Measurements from ENCODE around the gene MYH9.
A peak's percentile ranks its signal among the peaks of the same experiment; 100 is the strongest.
"Not testable (repeated sequence)": the region's sequence is repeated elsewhere in the genome, so short reads cannot be mapped to it uniquely, and the experiment has no call there.

The MYH9 gene

GRCh38 chr22:36282328-36282831, 105.4 kb downstream of the MYH9 start:
- Histone ChIP-seq H3K4me1 (ENCODE audit: control insufficient read depth in 5 of 5, insufficient read depth in 5 of 5, low read length in 5 of 5) (peaks cover 4 to 38% (median 30%) of the 10 kb centered on the region in 5 donors), H3K27me3 (ENCODE audit: control insufficient read depth in 5 of 5, insufficient read depth in 4 of 5, low read length in 5 of 5) (no peaks in the 10 kb centered on the region), H3K9ac (ENCODE audit: low read length in 5 of 5) (no peak overlapping the region), H3K27ac (ENCODE audit: low read depth, low read length) (peak overlapping the region; percentile 41), H3K36me3 (ENCODE audit: control insufficient read depth in 5 of 5, insufficient read depth in 5 of 5, low read length in 5 of 5) (peaks cover 0 to 65% (median 63%) of the 10 kb centered on the region in 5 donors), H3K9me3 (ENCODE audit: control insufficient read depth in 5 of 5, low read length in 5 of 5) (no peaks in the 10 kb centered on the region), H3K4me3 (ENCODE audit: low read depth in 1 of 5, low read length in 5 of 5) (no peak overlapping the region)

- H3K4me3 ChIP-seq (ENCODE audit: low read depth in 1 of 5, low read length in 5 of 5): no peak overlapping the region
- H3K9me3 ChIP-seq (ENCODE audit: control insufficient read depth in 5 of 5, low read length in 5 of 5): no peaks in the 10 kb centered on the region
- H3K9ac ChIP-seq (ENCODE audit: low read length in 5 of 5): no peak overlapping the region
- H3K4me1 ChIP-seq (ENCODE audit: control insufficient read depth in 5 of 5, insufficient read depth in 5 of 5, low read length in 5 of 5): peaks cover 4 to 39% (median 31%) of the 10 kb centered on the region in 5 donors
- H3K36me3 ChIP-seq (ENCODE audit: control insufficient read depth in 5 of 5, insufficient read depth in 5 of 5, low read length in 5 of 5): peaks cover 0 to 59% (median 59%) of the 10 kb centered on the region in 5 donors
- H3K27me3 ChIP-seq (ENCODE audit: control insufficient read depth in 5 of 5, insufficient read depth in 4 of 5, low read length in 5 of 5): no peaks in the 10 kb centered on the region
- peak overlapping the region; percentile 41 for H3K27ac ChIP-seq (ENCODE audit: low read depth, low read length)
Measured at GRCh38 chr22:36281781-36282327, 105.9 kb downstream of the MYH9 start.

GRCh38 chr22:36280379-36280778, 107.4 kb downstream of the MYH9 start:
- Histone ChIP-seq H3K36me3 (ENCODE audit: control insufficient read depth in 5 of 5, insufficient read depth in 5 of 5, low read length in 5 of 5) (peaks cover 0 to 45% (median 44%) of the 10 kb centered on the region in 5 donors), H3K4me3 (ENCODE audit: low read depth in 1 of 5, low read length in 5 of 5) (no peak overlapping the region), H3K9ac (ENCODE audit: low read length in 5 of 5) (no peak overlapping the region), H3K9me3 (ENCODE audit: control insufficient read depth in 5 of 5, low read length in 5 of 5) (no peaks in the 10 kb centered on the region), H3K27ac (ENCODE audit: low read depth, low read length) (no peak overlapping the region), H3K27me3 (ENCODE audit: control insufficient read depth in 5 of 5, insufficient read depth in 4 of 5, low read length in 5 of 5) (no peaks in the 10 kb centered on the region), H3K4me1 (ENCODE audit: control insufficient read depth in 5 of 5, insufficient read depth in 5 of 5, low read length in 5 of 5) (peaks cover 0 to 27% (median 22%) of the 10 kb centered on the region in 5 donors)

- H3K4me3 ChIP-seq (ENCODE audit: low read depth in 1 of 5, low read length in 5 of 5): no peak overlapping the region
- no peaks in the 10 kb centered on the region for H3K27me3 ChIP-seq (ENCODE audit: control insufficient read depth in 5 of 5, insufficient read depth in 4 of 5, low read length in 5 of 5)
- no peaks in the 10 kb centered on the region for H3K9me3 ChIP-seq (ENCODE audit: control insufficient read depth in 5 of 5, low read length in 5 of 5)
- peak overlapping the region; percentile 67 for H3K27ac ChIP-seq (ENCODE audit: low read depth, low read length)
- H3K9ac ChIP-seq (ENCODE audit: low read length in 5 of 5): no peak overlapping the region
- peaks cover 0 to 27% (median 22%) of the 10 kb centered on the region in 5 donors for H3K4me1 ChIP-seq (ENCODE audit: control insufficient read depth in 5 of 5, insufficient read depth in 5 of 5, low read length in 5 of 5)
- H3K36me3 ChIP-seq (ENCODE audit: control insufficient read depth in 5 of 5, insufficient read depth in 5 of 5, low read length in 5 of 5): peaks cover 0 to 33% (median 33%) of the 10 kb centered on the region in 5 donors
Measured at GRCh38 chr22:36279219-36279666, 108.5 kb downstream of the MYH9 start.

- Histone ChIP-seq H3K27ac (ENCODE audit: low read depth, low read length) (no peak overlapping the region), H3K9ac (ENCODE audit: low read length in 5 of 5) (peak overlapping the region in 1 of 5 donors; percentile 46)
Measured at GRCh38 chr22:36277482-36278291, 110.1 kb downstream of the MYH9 start.

DNA sequence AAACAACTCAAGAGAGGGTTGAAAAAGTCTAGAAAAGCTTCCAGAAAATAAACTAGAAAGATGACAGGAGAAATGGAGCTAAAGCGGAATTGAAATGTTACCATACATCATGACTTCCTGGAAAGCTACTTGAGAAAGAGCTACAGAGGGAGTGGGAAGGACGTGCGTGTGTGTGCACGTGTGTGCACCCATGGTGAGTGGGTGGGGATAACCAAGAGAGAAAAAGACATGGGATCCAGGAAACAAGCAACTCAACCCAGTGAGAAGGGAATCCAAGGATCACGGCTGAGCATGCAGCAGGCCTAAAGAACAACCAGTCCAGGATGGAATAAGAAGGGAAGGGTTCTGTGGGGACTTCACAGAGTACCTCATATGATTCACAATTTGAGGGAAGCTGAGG, 113.2 kb downstream of the MYH9 start:
- Histone ChIP-seq H3K9ac (ENCODE audit: low read length in 5 of 5) (no peak overlapping the region), H3K4me1 (ENCODE audit: control insufficient read depth in 5 of 5, insufficient read depth in 5 of 5, low read length in 5 of 5) (peaks cover 0 to 20% (median 15%) of the 10 kb centered on the region in 5 donors), H3K27me3 (ENCODE audit: control insufficient read depth in 5 of 5, insufficient read depth in 4 of 5, low read length in 5 of 5) (no peaks in the 10 kb centered on the region), H3K9me3 (ENCODE audit: control insufficient read depth in 5 of 5, low read length in 5 of 5) (no peaks in the 10 kb centered on the region), H3K36me3 (ENCODE audit: control insufficient read depth in 5 of 5, insufficient read depth in 5 of 5, low read length in 5 of 5) (no peaks in the 10 kb centered on the region), H3K27ac (ENCODE audit: low read depth, low read length) (no peak overlapping the region), H3K4me3 (ENCODE audit: low read depth in 1 of 5, low read length in 5 of 5) (no peak overlapping the region)

More at GRCh38 chr22:36277482-36278291, 110.1 kb downstream of the MYH9 start:
- Histone ChIP-seq H3K36me3 (ENCODE audit: control insufficient read depth in 5 of 5, insufficient read depth in 5 of 5, low read length in 5 of 5) (peaks cover 0 to 20% (median 19%) of the 10 kb centered on the region in 5 donors), H3K4me1 (ENCODE audit: control insufficient read depth in 5 of 5, insufficient read depth in 5 of 5, low read length in 5 of 5) (peaks cover 0 to 27% (median 22%) of the 10 kb centered on the region in 5 donors), H3K27me3 (ENCODE audit: control insufficient read depth in 5 of 5, insufficient read depth in 4 of 5, low read length in 5 of 5) (no peaks in the 10 kb centered on the region), H3K9me3 (ENCODE audit: control insufficient read depth in 5 of 5, low read length in 5 of 5) (no peaks in the 10 kb centered on the region), H3K4me3 (ENCODE audit: low read depth in 1 of 5, low read length in 5 of 5) (peak overlapping the region; percentile 20 to 49 (median 31))

- not testable (repeated sequence) for H3K36me3 ChIP-seq (ENCODE audit: control insufficient read depth in 5 of 5, insufficient read depth in 5 of 5, low read length in 5 of 5); H3K4me1 ChIP-seq (ENCODE audit: control insufficient read depth in 5 of 5, insufficient read depth in 5 of 5, low read length in 5 of 5); H3K9ac ChIP-seq (ENCODE audit: low read length in 5 of 5); H3K9me3 ChIP-seq (ENCODE audit: control insufficient read depth in 5 of 5, low read length in 5 of 5); H3K27ac ChIP-seq (ENCODE audit: low read depth, low read length); H3K4me3 ChIP-seq (ENCODE audit: low read depth in 1 of 5, low read length in 5 of 5); H3K27me3 ChIP-seq (ENCODE audit: control insufficient read depth in 5 of 5, insufficient read depth in 4 of 5, low read length in 5 of 5)
Measured at GRCh38 chr22:36271951-36272350, 115.8 kb downstream of the MYH9 start.

- not testable (repeated sequence) for H3K4me1 ChIP-seq (ENCODE audit: control insufficient read depth in 5 of 5, insufficient read depth in 5 of 5, low read length in 5 of 5); H3K9ac ChIP-seq (ENCODE audit: low read length in 5 of 5); H3K27me3 ChIP-seq (ENCODE audit: control insufficient read depth in 5 of 5, insufficient read depth in 4 of 5, low read length in 5 of 5); H3K27ac ChIP-seq (ENCODE audit: low read depth, low read length); H3K4me3 ChIP-seq (ENCODE audit: low read depth in 1 of 5, low read length in 5 of 5); H3K9me3 ChIP-seq (ENCODE audit: control insufficient read depth in 5 of 5, low read length in 5 of 5)
- H3K36me3 ChIP-seq (ENCODE audit: control insufficient read depth in 5 of 5, insufficient read depth in 5 of 5, low read length in 5 of 5): peaks cover 0 to 12% (median 6%) of the 10 kb centered on the region in 5 donors
Measured at GRCh38 chr22:36271231-36271630, 116.5 kb downstream of the MYH9 start.

DNA sequence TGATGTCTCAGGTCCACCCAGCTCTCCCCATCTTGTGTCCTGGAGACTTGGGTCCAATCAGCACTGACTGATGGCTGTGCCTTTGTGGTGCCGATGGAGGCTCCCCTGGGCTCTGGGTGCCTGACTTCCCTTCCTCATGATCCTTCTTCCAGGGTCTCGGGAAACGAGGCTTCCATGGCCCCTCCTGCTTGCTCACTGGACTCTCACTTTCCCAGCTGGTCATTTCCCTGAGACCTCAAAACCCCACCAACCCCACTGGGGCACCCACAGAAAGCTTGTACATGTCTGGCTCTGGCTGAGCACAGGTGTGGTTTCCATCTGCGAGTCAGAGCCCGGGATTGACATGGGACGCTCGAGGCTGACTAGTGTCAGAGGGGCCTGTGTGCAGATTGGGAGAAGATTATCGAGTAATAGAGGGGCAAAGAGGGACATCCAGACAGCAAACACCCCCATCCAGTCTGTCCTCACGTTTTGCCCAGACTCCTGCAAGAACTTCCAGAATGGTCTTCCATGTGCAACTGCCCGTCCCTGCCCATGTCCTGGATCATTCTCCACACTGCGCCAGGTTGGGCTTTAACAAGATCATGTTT, 119.8 kb downstream of the MYH9 start:
- H3K27ac ChIP-seq (ENCODE audit: low read depth, low read length): no peak overlapping the region
- no peak overlapping the region for H3K9ac ChIP-seq (ENCODE audit: low read length in 5 of 5)
- H3K9me3 ChIP-seq (ENCODE audit: control insufficient read depth in 5 of 5, low read length in 5 of 5): no peaks in the 10 kb centered on the region
- peaks cover 0 to 11% (median 8%) of the 10 kb centered on the region in 5 donors for H3K4me1 ChIP-seq (ENCODE audit: control insufficient read depth in 5 of 5, insufficient read depth in 5 of 5, low read length in 5 of 5)
- no peaks in the 10 kb centered on the region for H3K27me3 ChIP-seq (ENCODE audit: control insufficient read depth in 5 of 5, insufficient read depth in 4 of 5, low read length in 5 of 5)
- no peak overlapping the region for H3K4me3 ChIP-seq (ENCODE audit: low read depth in 1 of 5, low read length in 5 of 5)
- H3K36me3 ChIP-seq (ENCODE audit: control insufficient read depth in 5 of 5, insufficient read depth in 5 of 5, low read length in 5 of 5): peaks cover 0 to 24% (median 15%) of the 10 kb centered on the region in 5 donors

DNA sequence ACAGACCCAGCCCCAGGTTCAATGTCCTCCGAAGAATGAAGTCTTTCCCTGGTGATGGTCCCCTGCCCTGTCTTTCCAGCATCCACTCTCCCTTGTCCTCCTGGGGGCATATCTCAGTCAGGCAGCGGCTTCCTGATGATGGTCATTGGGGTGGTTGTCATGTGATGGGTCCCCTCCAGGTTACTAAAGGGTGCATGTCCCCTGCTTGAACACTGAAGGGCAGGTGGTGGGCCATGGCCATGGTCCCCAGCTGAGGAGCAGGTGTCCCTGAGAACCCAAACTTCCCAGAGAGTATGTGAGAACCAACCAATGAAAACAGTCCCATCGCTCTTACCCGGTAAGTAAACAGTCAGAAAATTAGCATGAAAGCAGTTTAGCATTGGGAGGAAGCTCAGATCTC, 120.7 kb downstream of the MYH9 start:
- Histone ChIP-seq H3K4me3 (ENCODE audit: low read depth in 1 of 5, low read length in 5 of 5) (no peak overlapping the region), H3K27me3 (ENCODE audit: control insufficient read depth in 5 of 5, insufficient read depth in 4 of 5, low read length in 5 of 5) (no peaks in the 10 kb centered on the region), H3K9ac (ENCODE audit: low read length in 5 of 5) (no peak overlapping the region), H3K4me1 (ENCODE audit: control insufficient read depth in 5 of 5, insufficient read depth in 5 of 5, low read length in 5 of 5) (peaks cover 0 to 21% (median 11%) of the 10 kb centered on the region in 5 donors), H3K27ac (ENCODE audit: low read depth, low read length) (no peak overlapping the region), H3K36me3 (ENCODE audit: control insufficient read depth in 5 of 5, insufficient read depth in 5 of 5, low read length in 5 of 5) (peaks cover 0 to 33% (median 17%) of the 10 kb centered on the region in 5 donors), H3K9me3 (ENCODE audit: control insufficient read depth in 5 of 5, low read length in 5 of 5) (no peaks in the 10 kb centered on the region)

Data from subcutaneous abdominal adipose tissue (tissue), 5 donors.